Effector memory CD8-positive, alpha-beta T cell (primary cell): Measurements from ENCODE around the gene FOXD4L4.
A peak's percentile ranks its signal among the peaks of the same experiment; 100 is the strongest.
"Not testable (repeated sequence)": the region's sequence is repeated elsewhere in the genome, so short reads cannot be mapped to it uniquely, and the experiment has no call there.

Experiments
- ATAC-seq: fragments of 150-1000 bp; cut with Tn5 transposase; replicated peaks from 2 replicates; pipeline ENCODE4 v1.10.0; 2021; ENCODE audit warnings: mild to moderate bottlenecking, moderate library complexity
- DNase-seq, 3 experiments: peaks; one replicate each; pipeline ENCODE4 v3.0.0; 2021
- H3K27ac Mint-ChIP-seq, 2 donors: one replicate each; pipeline ENCODE4 v1.8.0; 2022; ENCODE audit warnings: mild to moderate bottlenecking in 2 of 2, mixed read lengths in 2 of 2, moderate library complexity in 2 of 2
- H3K27me3 Mint-ChIP-seq, 2 donors: one replicate each; pipeline ENCODE4 v1.8.0; 2022; ENCODE audit warnings: mixed read lengths in 2 of 2
- H3K36me3 Mint-ChIP-seq: one replicate; pipeline ENCODE4 v1.8.0; 2022; ENCODE audit warnings: mild to moderate bottlenecking, moderate library complexity, mixed read lengths; ENCODE audit not compliant: insufficient read depth
- H3K4me1 Mint-ChIP-seq, 2 donors: one replicate each; pipeline ENCODE4 v1.8.0; 2022; ENCODE audit warnings: low read depth in 2 of 2, mixed read lengths in 2 of 2
- H3K4me3 Mint-ChIP-seq, 2 donors: one replicate each; pipeline ENCODE4 v1.8.0; 2022; ENCODE audit warnings: mild to moderate bottlenecking in 2 of 2, mixed read lengths in 2 of 2, moderate library complexity in 2 of 2
- H3K9me3 Mint-ChIP-seq, 2 donors: one replicate each; pipeline ENCODE4 v1.8.0; 2022; ENCODE audit warnings: mixed read lengths in 2 of 2
- total RNA-seq, 9 experiments: gene quantifications; one replicate each; lab custom pipeline; 2026; lab: John Stamatoyannopoulos, UW

FOXD4L4 gene
- 0 to 0.19 (median 0) reads per million in 9 experiments for total RNA-seq

- not testable (repeated sequence) for DNase-seq, H3K36me3 Mint-ChIP-seq, ATAC-seq, H3K4me1 Mint-ChIP-seq, H3K9me3 Mint-ChIP-seq, H3K27ac Mint-ChIP-seq
- peaks cover 10% of the 10 kb centered on the region in 2 donors for H3K27me3 Mint-ChIP-seq
- peak within 1 kb of the TSS in 1 of 2 donors; percentile 37 for H3K4me3 Mint-ChIP-seq
Measured at GRCh38 chr9:65737096-65737564, at the start of gene FOXD4L4. FOXD4L4 (plus strand) TSS chr9:65737146; CDS start chr9:65737146, 0 bp downstream.

- ATAC-seq, H3K27me3 Mint-ChIP-seq, H3K36me3 Mint-ChIP-seq, DNase-seq, H3K9me3 Mint-ChIP-seq, H3K27ac Mint-ChIP-seq, H3K4me1 Mint-ChIP-seq, H3K4me3 Mint-ChIP-seq: not testable (repeated sequence)
Measured at GRCh38 chr9:65703550-65703949, 33.4 kb upstream of the FOXD4L4 start.

- not testable (repeated sequence) for DNase-seq, H3K9me3 Mint-ChIP-seq, ATAC-seq, H3K4me3 Mint-ChIP-seq, H3K27me3 Mint-ChIP-seq, H3K4me1 Mint-ChIP-seq, H3K27ac Mint-ChIP-seq, H3K36me3 Mint-ChIP-seq
Measured at GRCh38 chr9:65714445-65714844, 22.5 kb upstream of the FOXD4L4 start.

- H3K27me3 Mint-ChIP-seq: peaks cover 10% of the 10 kb centered on the region in 2 donors
- H3K4me3 Mint-ChIP-seq: peak overlapping the region in 1 of 2 donors; percentile 37
- DNase-seq, H3K9me3 Mint-ChIP-seq, H3K27ac Mint-ChIP-seq, H3K4me1 Mint-ChIP-seq, ATAC-seq, H3K36me3 Mint-ChIP-seq: not testable (repeated sequence)
Measured at GRCh38 chr9:65738133-65738532, 1.2 kb downstream of the FOXD4L4 start.
